SK-N-SH (cell line): Measurements from ENCODE around the gene CREB3L1. TPM values are rescaled to one million over a fixed set of nuclear protein-coding genes. Genes with fewer than 3 reads are reported as not detected.

ENCODE experiments used
- CTCF ChIA-PET: fragments of 300-600, 350-600 bp; formaldehyde crosslinking; extraction: SDS; loops from one replicate; lab custom pipeline; 2021; lab: Yijun Ruan, JAX
- POLR2A ChIA-PET: fragments of 350-600 bp; sonication (Branson Sonifier 250); formaldehyde crosslinking; extraction: SDS; loops from one replicate; lab custom pipeline; 2020; ENCODE audit warnings: antibody characterized with exemption, inconsistent platforms; lab: Yijun Ruan, JAX
- DNase-seq: peaks from one replicate; pipeline ENCODE4 v3.0.0; 2012
- H2AFZ ChIP-seq: fragments of 200-600 bp; sonication (generic); 2 replicates; pipeline ENCODE4 v1.8.1; 2016; ENCODE audit warnings: antibody characterized with exemption, mild to moderate bottlenecking, low read depth
- H3F3A ChIP-seq: fragments of 200-600 bp; sonication (generic); replicated peaks from 2 replicates; pipeline ENCODE3; 2016; ENCODE audit warnings: antibody characterized with exemption, mild to moderate bottlenecking; ENCODE audit not compliant: insufficient read depth
- H3K27ac ChIP-seq, 2 experiments: fragments of 200-500 bp in 1 of 2; fragments of 200-600 bp in 1 of 2; sonication (Bioruptor generic) in 1 of 2; sonication (generic), shearing (Covaris generic) in 1 of 2; 2 replicates each; pipeline versions ENCODE4 v1.5.1 to v1.6.1; 2014 to 2016; ENCODE audit warnings: low read depth in 2 of 2, inconsistent platforms in 1 of 2, low read length in 1 of 2, mild to moderate bottlenecking in 1 of 2, mixed read lengths in 1 of 2
- H3K27me3 ChIP-seq: fragments of 200-600 bp; sonication (generic), shearing (Covaris generic); 2 replicates; pipeline ENCODE4 v1.6.1; 2016; ENCODE audit warnings: mixed run types; ENCODE audit not compliant: insufficient read depth
- H3K36me3 ChIP-seq, 2 experiments: fragments of 200-500 bp in 1 of 2; fragments of 200-600 bp in 1 of 2; sonication (Bioruptor generic) in 1 of 2; sonication (generic) in 1 of 2; replicated peaks in 1 of 2; 2 replicates each; pipeline versions ENCODE3 to v1.5.1; 2014 to 2016; ENCODE audit warnings: low read length in 1 of 2, mild to moderate bottlenecking in 1 of 2; ENCODE audit not compliant: insufficient read depth in 2 of 2, control insufficient read depth in 1 of 2
- H3K4me1 ChIP-seq, 2 experiments: fragments of 200-500 bp in 1 of 2; fragments of 200-600 bp in 1 of 2; sonication (Bioruptor generic) in 1 of 2; sonication (generic), shearing (Covaris generic) in 1 of 2; 2 replicates each; pipeline versions ENCODE4 v1.5.1 to v1.6.1; 2014 to 2016; ENCODE audit warnings: low read depth in 1 of 2, low read length in 1 of 2, mixed run types in 1 of 2; ENCODE audit not compliant: insufficient read depth in 2 of 2, control insufficient read depth in 1 of 2
- H3K4me2 ChIP-seq: fragments of 200-600 bp; sonication (generic), shearing (Covaris generic); 2 replicates; pipeline ENCODE4 v1.6.1; 2017; ENCODE audit warnings: mixed run types
- H3K4me3 ChIP-seq, 2 experiments: fragments of 200-500 bp in 1 of 2; fragments of 200-600 bp in 1 of 2; sonication (Bioruptor generic) in 1 of 2; sonication (generic), shearing (Covaris generic) in 1 of 2; 2 replicates each; pipeline versions ENCODE4 v1.5.1 to v1.8.1; 2014 to 2016; ENCODE audit warnings: low read depth in 2 of 2, inconsistent platforms in 1 of 2, low read length in 1 of 2, mild to moderate bottlenecking in 1 of 2, mixed read lengths in 1 of 2, moderate library complexity in 1 of 2
- H3K79me2 ChIP-seq: fragments of 200-600 bp; sonication (generic); 2 replicates; pipeline ENCODE4 v1.8.1; 2017; ENCODE audit warnings: mild to moderate bottlenecking; ENCODE audit not compliant: insufficient read depth
- H3K9ac ChIP-seq: fragments of 200-600 bp; sonication (generic); 2 replicates; pipeline ENCODE4 v1.6.1; 2017; ENCODE audit warnings: mixed run types
- H3K9me2 ChIP-seq: fragments of 200-600 bp; sonication (generic); 2 replicates; pipeline ENCODE4 v1.6.1; 2017; ENCODE audit warnings: mixed run types
- H3K9me3 ChIP-seq: fragments of 200-600 bp; sonication (generic); 2 replicates; pipeline ENCODE4 v1.6.1; 2017; ENCODE audit warnings: mixed run types, mild to moderate bottlenecking, moderate library complexity
- H4K20me1 ChIP-seq: fragments of 200-600 bp; sonication (generic); 2 replicates; pipeline ENCODE4 v1.6.1; 2017; ENCODE audit warnings: mild to moderate bottlenecking, mixed run types; ENCODE audit not compliant: insufficient read depth
- CHD2 ChIP-seq: fragments of 150-350 bp; IDR thresholded peaks from 2 replicates; pipeline ENCODE4 v1.6.1; 2018; ENCODE audit warnings: low read length; ENCODE audit not compliant: partially characterized antibody
- EP300 ChIP-seq, 2 experiments: IDR thresholded peaks; 2 replicates each; pipeline versions ENCODE4 v1.4.0 to v1.6.1; 2012; ENCODE audit warnings: borderline replicate concordance in 1 of 2, low read depth in 1 of 2, low read length in 1 of 2
- FOXM1 ChIP-seq: IDR thresholded peaks from 2 replicates; pipeline ENCODE4 v1.4.0; 2012; ENCODE audit warnings: low read depth, mild to moderate bottlenecking
- GABPA ChIP-seq: IDR thresholded peaks from 2 replicates; pipeline ENCODE4 v1.4.0; 2012; ENCODE audit warnings: low read depth, mild to moderate bottlenecking
- NFIC ChIP-seq: IDR thresholded peaks from 2 replicates; pipeline ENCODE4 v1.4.0; 2012; ENCODE audit warnings: borderline replicate concordance
- NRF1 ChIP-seq: IDR thresholded peaks from 2 replicates; pipeline ENCODE4 v1.6.1; 2012; ENCODE audit warnings: low read depth, mild to moderate bottlenecking, low read length
- RFX5 ChIP-seq: IDR thresholded peaks from 2 replicates; pipeline ENCODE4 v1.6.1; 2012; ENCODE audit warnings: mild to moderate bottlenecking, improper control_type of control experiment, low read length
- SIN3A ChIP-seq: IDR thresholded peaks from 2 replicates; pipeline ENCODE4 v1.6.1; 2012; ENCODE audit warnings: low read depth, mild to moderate bottlenecking, low read length, moderate library complexity, borderline replicate concordance
- WGBS: methylation state at CpG from one replicate; pipeline ENCODE4 v1.1.6; 2017; ENCODE audit warnings: low lambda C conversion rate; 5-methylcytosine and 5-hydroxymethylcytosine counted together
- polyA plus RNA-seq, 3 experiments: library from polyadenylated mRNA; depleted of rRNA; stranded (reverse); fragments of >200 nt; gene quantifications; 2 replicates each; pipeline ENCODE4 v1.2.3, GENCODE V29; 2012
- TF ChIP-seq, protein P1 (sequence below): IDR thresholded peaks from 2 replicates; pipeline ENCODE4 v1.6.1; 2012; ENCODE audit warnings: mild to moderate bottlenecking, low read depth, low read length, moderate library complexity
- TF ChIP-seq, protein P2 (sequence below): fragments of 150-350 bp; IDR thresholded peaks from 2 replicates; pipeline ENCODE4 v1.6.1; 2016; ENCODE audit warnings: mild to moderate bottlenecking, low read depth, low read length

CREB3L1 gene
- polyA plus RNA-seq, 1 of the 3 experiments (the other 2 are of a cell fraction): 14.0 TPM

DNA sequence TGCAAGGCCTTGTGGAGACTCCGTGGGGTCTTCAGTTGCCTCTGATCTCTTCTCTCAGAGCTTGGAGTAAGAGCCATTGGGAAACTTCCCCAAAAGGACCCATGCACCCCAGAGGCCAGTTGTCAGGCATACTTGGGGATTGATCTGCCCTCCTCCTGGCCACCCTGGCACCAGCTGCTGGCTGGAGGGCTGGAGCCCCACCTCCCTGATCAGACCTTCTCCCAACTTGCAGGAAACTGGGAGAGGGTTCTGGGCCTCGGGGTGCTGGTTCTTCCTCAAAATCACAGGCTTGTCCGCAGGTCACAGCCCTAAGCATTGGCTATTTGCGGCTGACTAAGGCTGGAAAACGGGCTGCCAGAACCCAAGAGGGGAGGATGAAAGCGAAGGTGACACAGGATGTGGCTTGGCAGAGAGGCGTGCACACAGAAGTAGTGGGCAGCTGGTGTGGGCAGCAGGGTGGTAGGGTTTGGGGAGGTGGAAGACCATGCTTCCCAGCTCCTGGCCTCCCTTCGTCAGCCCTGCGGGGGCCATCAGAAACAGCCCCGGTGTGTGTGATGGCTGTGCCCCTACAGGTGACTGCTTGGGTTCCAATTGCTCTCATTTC, 68.5 kb downstream of the CREB3L1 start:
- Histone ChIP-seq H3F3A (no peaks in the 10 kb centered on the region), H4K20me1 (peaks cover 13% of the 10 kb centered on the region; the same call in 1 of the 2 replicates), H3K4me3 (no peak overlapping the region), H3K4me1 (peaks cover 11 to 23% of the 10 kb centered on the region in 2 experiments; a peak in 3 of 4 replicates), H2AFZ (no peak overlapping the region), H3K36me3 (peaks cover 0 to 3% of the 10 kb centered on the region in 2 experiments), H3K9ac (no peak overlapping the region), H3K27me3 (no peaks in the 10 kb centered on the region), H3K9me3 (no peaks in the 10 kb centered on the region), H3K9me2 (no peaks in the 10 kb centered on the region), H3K27ac (no peak overlapping the region), H3K4me2 (no peak overlapping the region), H3K79me2 (peaks cover 32% of the 10 kb centered on the region)
- 86% methylated on average over 7 of the region's 10 CpGs for WGBS
- TF ChIP-seq RFX5 (no peak), CHD2 (no peak), NFIC (no peak), GABPA (no peak), EP300 (IDR thresholded peaks at IDR 0.05; ENCODE audit: borderline replicate concordance in 1 of 2, low read depth in 1 of 2, low read length in 1 of 2) (no peak), FOXM1 (no peak), NRF1 (no peak), SIN3A (no peak)
- TF ChIP-seq, protein P1, sequence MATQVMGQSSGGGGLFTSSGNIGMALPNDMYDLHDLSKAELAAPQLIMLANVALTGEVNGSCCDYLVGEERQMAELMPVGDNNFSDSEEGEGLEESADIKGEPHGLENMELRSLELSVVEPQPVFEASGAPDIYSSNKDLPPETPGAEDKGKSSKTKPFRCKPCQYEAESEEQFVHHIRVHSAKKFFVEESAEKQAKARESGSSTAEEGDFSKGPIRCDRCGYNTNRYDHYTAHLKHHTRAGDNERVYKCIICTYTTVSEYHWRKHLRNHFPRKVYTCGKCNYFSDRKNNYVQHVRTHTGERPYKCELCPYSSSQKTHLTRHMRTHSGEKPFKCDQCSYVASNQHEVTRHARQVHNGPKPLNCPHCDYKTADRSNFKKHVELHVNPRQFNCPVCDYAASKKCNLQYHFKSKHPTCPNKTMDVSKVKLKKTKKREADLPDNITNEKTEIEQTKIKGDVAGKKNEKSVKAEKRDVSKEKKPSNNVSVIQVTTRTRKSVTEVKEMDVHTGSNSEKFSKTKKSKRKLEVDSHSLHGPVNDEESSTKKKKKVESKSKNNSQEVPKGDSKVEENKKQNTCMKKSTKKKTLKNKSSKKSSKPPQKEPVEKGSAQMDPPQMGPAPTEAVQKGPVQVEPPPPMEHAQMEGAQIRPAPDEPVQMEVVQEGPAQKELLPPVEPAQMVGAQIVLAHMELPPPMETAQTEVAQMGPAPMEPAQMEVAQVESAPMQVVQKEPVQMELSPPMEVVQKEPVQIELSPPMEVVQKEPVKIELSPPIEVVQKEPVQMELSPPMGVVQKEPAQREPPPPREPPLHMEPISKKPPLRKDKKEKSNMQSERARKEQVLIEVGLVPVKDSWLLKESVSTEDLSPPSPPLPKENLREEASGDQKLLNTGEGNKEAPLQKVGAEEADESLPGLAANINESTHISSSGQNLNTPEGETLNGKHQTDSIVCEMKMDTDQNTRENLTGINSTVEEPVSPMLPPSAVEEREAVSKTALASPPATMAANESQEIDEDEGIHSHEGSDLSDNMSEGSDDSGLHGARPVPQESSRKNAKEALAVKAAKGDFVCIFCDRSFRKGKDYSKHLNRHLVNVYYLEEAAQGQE: no peak
- TF ChIP-seq, protein P2, sequence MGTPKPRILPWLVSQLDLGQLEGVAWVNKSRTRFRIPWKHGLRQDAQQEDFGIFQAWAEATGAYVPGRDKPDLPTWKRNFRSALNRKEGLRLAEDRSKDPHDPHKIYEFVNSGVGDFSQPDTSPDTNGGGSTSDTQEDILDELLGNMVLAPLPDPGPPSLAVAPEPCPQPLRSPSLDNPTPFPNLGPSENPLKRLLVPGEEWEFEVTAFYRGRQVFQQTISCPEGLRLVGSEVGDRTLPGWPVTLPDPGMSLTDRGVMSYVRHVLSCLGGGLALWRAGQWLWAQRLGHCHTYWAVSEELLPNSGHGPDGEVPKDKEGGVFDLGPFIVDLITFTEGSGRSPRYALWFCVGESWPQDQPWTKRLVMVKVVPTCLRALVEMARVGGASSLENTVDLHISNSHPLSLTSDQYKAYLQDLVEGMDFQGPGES: no peak
- no peak for DNase-seq
- POLR2A ChIA-PET: no interaction called here
- CTCF ChIA-PET: interaction anchor here (1.1 to 17.7 kb wide), 12 partner anchors 9 to 144 kb away, joined by 3 to 423 read pairs (median 4); no protein-coding TSS in a partner anchor
